ENCODE measurements around the gene DPP3.
"Not testable (repeated sequence)": the region's sequence is repeated elsewhere in the genome, so short reads cannot be mapped to it uniquely, and the experiment has no call there.

Gene DPP3

DNA sequence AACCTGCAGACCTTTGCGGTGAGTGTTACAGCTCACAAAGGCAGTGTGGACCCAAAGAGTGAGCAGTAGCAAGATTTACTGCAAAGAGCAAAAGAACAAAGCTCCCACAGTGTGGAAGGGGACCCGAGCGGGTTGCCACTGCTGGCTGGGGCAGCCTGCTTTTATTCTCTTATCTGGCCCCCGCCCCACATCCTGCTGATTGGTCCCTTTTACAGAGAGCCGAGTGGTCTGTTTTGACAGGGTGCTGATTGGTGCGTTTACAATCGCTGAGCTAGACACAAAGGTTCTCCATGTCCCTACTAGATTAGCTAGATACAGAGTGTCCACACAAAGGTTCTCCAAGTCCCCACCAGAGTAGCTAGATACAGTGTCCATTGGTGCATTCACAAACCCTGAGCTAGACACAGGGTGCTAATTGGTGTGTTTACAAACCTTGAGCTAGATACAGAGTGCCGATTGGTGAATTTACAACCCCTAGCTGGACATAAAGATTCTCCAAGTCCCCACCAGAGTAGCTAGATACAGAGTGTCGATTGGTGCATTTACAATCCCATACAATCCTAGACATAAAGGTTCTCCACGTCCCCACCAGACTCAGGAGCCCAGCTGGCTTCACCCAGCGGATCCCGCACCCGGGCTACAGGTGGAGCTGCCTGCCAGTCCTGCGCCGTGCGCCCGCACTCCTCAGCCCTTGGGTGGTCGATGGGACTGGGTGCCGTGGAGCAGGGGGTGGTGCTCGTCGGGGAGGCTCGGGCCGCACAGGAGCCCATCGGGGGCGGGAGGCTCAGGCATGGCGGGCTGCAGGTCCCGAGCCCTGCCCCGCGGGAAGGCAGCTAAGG is 39.9 kb upstream of the DPP3 start:
- not testable (repeated sequence) for H3K27ac ChIP-seq (ENCODE audit: extremely low read depth, low read depth, low read length); H3K9me3 ChIP-seq (ENCODE audit: control insufficient read depth, insufficient read depth, low read depth, low read length); H3K4me3 ChIP-seq (ENCODE audit: low read depth, low read length); H3K4me1 ChIP-seq (ENCODE audit: control insufficient read depth, insufficient read depth, low read length)
- peaks cover 0 to 20% of the 10 kb centered on the region in 2 experiments; a peak in 1 of 3 replicates for H3K36me3 ChIP-seq (ENCODE audit: control insufficient read depth in 2 of 2, insufficient read depth in 1 of 2, low read length in 2 of 2)
- ChIA-PET CTCF (interaction anchor here (0.9 to 2.0 kb wide), 5 partner anchors 11 to 53 kb away, joined by 3 to 15 read pairs (median 5); partner anchors contain the start of gene NPAS4), POLR2A (interaction anchor here (2.2 kb wide), 1 partner anchor 39 kb away, joined by 17 read pairs; the partner anchor contains the start of gene DPP3)

DNA sequence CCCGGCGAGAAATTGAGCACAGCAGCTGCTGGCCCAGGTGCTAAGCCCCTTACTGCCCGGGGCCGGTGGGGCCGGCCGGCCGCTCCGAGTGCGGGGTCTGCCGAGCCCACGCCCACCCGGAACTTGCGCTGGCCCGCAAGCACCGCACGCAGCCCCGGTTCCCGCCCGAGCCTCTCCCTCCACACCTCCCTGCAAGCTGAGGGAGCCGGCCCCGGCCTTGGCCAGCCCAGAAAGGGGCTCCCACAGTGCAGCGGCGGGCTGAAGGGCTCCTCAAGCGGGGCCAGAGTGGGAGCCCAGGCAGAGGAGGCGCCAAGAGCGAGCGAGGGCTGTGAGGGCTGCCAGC is 39.3 kb upstream of the DPP3 start:
- POLR2A ChIA-PET; H3K27ac ChIP-seq (ENCODE audit: extremely low read depth, low read depth, low read length); H3K4me1 ChIP-seq (ENCODE audit: control insufficient read depth, insufficient read depth, low read length); H3K9me3 ChIP-seq (ENCODE audit: control insufficient read depth, insufficient read depth, low read depth, low read length); H3K4me3 ChIP-seq (ENCODE audit: low read depth, low read length): not testable (repeated sequence)
- CTCF ChIA-PET = interaction anchor here (1.7 kb wide), 1 partner anchor 54 kb away, joined by 5 read pairs; no protein-coding TSS in a partner anchor
- peaks cover 0 to 14% of the 10 kb centered on the region in 2 experiments; a peak in 1 of 3 replicates for H3K36me3 ChIP-seq (ENCODE audit: control insufficient read depth in 2 of 2, insufficient read depth in 1 of 2, low read length in 2 of 2)

DNA sequence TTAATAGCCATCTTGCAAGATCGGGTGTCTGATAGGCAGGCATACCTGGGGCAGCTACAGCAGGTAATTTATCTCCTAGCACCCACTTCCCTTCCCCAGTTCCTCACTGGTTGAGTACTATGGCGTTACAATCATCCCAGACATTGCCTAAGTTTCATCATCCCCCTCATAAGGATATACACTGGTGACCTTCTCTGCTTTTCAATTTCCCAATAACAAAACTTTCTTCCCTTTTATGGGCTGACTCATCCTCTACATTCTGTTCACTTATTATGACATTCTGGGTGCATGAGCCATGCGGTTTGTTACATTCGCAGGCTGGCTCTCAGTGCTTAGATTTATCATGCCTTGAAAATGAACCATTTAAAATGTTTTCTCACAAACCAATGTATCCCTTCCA is 36.6 kb upstream of the DPP3 start:
- ChIA-PET CTCF (no interaction called here), POLR2A (no interaction called here)
- TF ChIP-seq HOXA7 (CRISPR knock-in tag; IDR thresholded peaks at IDR 0.05; ENCODE audit: borderline replicate concordance) = no peak
- TF ChIP-seq ZNF518A (tag by site-specific recombination; conservative IDR thresholded peaks at IDR 0.05; ENCODE audit: low read depth) = no peak
- TF ChIP-seq ZNF664 (tag by site-specific recombination; IDR thresholded peaks at IDR 0.05) = no peak
- no peak for TF ChIP-seq ZNF292 (tag by site-specific recombination; IDR thresholded peaks at IDR 0.05; ENCODE audit: borderline replicate concordance, low read depth)
- TF ChIP-seq ZNF785 (tag by site-specific recombination; IDR thresholded peaks at IDR 0.05) = no peak
- TF ChIP-seq ZNF133 (tag by site-specific recombination; IDR thresholded peaks at IDR 0.05) = no peak
- no peak for TF ChIP-seq ZNF624 (tag by site-specific recombination; IDR thresholded peaks at IDR 0.05)
- TF ChIP-seq ZNF621 (tag by site-specific recombination; IDR thresholded peaks at IDR 0.05) = no peak
- TF ChIP-seq ZNF830 (tag by site-specific recombination; IDR thresholded peaks at IDR 0.05; ENCODE audit: low read depth) = no peak
- no peak for TF ChIP-seq ZNF529 (tag by site-specific recombination; IDR thresholded peaks at IDR 0.05; ENCODE audit: insufficient replicate concordance)
- TF ChIP-seq, protein P1, sequence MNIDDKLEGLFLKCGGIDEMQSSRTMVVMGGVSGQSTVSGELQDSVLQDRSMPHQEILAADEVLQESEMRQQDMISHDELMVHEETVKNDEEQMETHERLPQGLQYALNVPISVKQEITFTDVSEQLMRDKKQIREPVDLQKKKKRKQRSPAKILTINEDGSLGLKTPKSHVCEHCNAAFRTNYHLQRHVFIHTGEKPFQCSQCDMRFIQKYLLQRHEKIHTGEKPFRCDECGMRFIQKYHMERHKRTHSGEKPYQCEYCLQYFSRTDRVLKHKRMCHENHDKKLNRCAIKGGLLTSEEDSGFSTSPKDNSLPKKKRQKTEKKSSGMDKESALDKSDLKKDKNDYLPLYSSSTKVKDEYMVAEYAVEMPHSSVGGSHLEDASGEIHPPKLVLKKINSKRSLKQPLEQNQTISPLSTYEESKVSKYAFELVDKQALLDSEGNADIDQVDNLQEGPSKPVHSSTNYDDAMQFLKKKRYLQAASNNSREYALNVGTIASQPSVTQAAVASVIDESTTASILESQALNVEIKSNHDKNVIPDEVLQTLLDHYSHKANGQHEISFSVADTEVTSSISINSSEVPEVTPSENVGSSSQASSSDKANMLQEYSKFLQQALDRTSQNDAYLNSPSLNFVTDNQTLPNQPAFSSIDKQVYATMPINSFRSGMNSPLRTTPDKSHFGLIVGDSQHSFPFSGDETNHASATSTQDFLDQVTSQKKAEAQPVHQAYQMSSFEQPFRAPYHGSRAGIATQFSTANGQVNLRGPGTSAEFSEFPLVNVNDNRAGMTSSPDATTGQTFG (tag by site-specific recombination; IDR thresholded peaks at IDR 0.05; ENCODE audit: borderline replicate concordance) = no peak
- TF ChIP-seq ZNF501 (tag by site-specific recombination; IDR thresholded peaks at IDR 0.05) = no peak
- H3K36me3 ChIP-seq (ENCODE audit: control insufficient read depth in 2 of 2, insufficient read depth in 1 of 2, low read length in 2 of 2) = no peaks in the 10 kb centered on the region
- H3K4me3 ChIP-seq (ENCODE audit: low read depth, low read length) = no peak overlapping the region
- H3K4me1 ChIP-seq (ENCODE audit: control insufficient read depth, insufficient read depth, low read length) = no peaks in the 10 kb centered on the region
- no peaks in the 10 kb centered on the region for H3K9me3 ChIP-seq (ENCODE audit: control insufficient read depth, insufficient read depth, low read depth, low read length)
- H3K27ac ChIP-seq (ENCODE audit: extremely low read depth, low read depth, low read length) = no peak overlapping the region
